Ishikawa (cell line): ENCODE data around the gene NELL1.

ENCODE experiments used
- CEBPB ChIP-seq: IDR thresholded peaks from 2 replicates; pipeline ENCODE4 v1.6.1; 2012
- CREB1 ChIP-seq: IDR thresholded peaks from 2 replicates; pipeline ENCODE4 v1.6.1; 2012; ENCODE audit warnings: low read depth
- EGR1 ChIP-seq: IDR thresholded peaks from 2 replicates; pipeline ENCODE4 v1.6.1; 2012
- EP300 ChIP-seq: IDR thresholded peaks from 2 replicates; pipeline ENCODE4 v1.6.1; 2012; ENCODE audit warnings: borderline replicate concordance
- FOXM1 ChIP-seq: IDR thresholded peaks from 2 replicates; pipeline ENCODE4 v1.6.1; 2012; ENCODE audit warnings: low read depth, borderline replicate concordance
- NFIC ChIP-seq: IDR thresholded peaks from 2 replicates; pipeline ENCODE4 v1.6.1; 2012
- RAD21 ChIP-seq: IDR thresholded peaks from 2 replicates; pipeline ENCODE4 v1.6.1; 2012; ENCODE audit warnings: low read depth
- TAF1 ChIP-seq: IDR thresholded peaks from 2 replicates; pipeline ENCODE4 v1.6.1; 2012; ENCODE audit warnings: low read depth, mild to moderate bottlenecking
- TEAD4 ChIP-seq: IDR thresholded peaks from 2 replicates; pipeline ENCODE4 v1.6.1; 2012
- ZBTB7A ChIP-seq: IDR thresholded peaks from 2 replicates; pipeline ENCODE4 v1.6.1; 2012; ENCODE audit warnings: low read depth
- TF ChIP-seq, protein P1 (sequence below): IDR thresholded peaks from 2 replicates; pipeline ENCODE4 v1.6.1; 2012; ENCODE audit warnings: low read depth, mild to moderate bottlenecking
- TF ChIP-seq, protein P2 (sequence below): IDR thresholded peaks from 2 replicates; pipeline ENCODE4 v1.6.1; 2012
- TF ChIP-seq, protein P3 (sequence below): IDR thresholded peaks from 2 replicates; pipeline ENCODE4 v1.6.1; 2012

DNA sequence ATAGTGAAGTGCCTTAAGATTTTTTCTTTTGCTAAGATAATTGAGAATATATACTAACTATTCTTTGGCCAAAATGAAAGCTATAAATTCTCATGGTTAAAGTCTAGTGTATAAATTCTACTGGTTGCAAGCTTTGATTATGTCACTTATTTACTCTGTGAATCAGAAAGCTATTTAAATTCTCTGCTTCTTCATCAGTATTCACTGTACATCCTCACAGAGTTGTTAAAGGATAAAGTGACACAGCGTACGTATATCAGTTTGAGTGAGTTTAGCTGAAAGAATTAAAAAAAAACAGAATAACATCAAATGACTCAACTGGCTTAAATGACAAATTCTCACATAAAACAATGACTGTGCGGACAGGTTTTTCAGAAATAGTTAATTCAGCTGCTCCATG lies 453.1 kb downstream of the NELL1 start:
- TF ChIP-seq, protein P1, sequence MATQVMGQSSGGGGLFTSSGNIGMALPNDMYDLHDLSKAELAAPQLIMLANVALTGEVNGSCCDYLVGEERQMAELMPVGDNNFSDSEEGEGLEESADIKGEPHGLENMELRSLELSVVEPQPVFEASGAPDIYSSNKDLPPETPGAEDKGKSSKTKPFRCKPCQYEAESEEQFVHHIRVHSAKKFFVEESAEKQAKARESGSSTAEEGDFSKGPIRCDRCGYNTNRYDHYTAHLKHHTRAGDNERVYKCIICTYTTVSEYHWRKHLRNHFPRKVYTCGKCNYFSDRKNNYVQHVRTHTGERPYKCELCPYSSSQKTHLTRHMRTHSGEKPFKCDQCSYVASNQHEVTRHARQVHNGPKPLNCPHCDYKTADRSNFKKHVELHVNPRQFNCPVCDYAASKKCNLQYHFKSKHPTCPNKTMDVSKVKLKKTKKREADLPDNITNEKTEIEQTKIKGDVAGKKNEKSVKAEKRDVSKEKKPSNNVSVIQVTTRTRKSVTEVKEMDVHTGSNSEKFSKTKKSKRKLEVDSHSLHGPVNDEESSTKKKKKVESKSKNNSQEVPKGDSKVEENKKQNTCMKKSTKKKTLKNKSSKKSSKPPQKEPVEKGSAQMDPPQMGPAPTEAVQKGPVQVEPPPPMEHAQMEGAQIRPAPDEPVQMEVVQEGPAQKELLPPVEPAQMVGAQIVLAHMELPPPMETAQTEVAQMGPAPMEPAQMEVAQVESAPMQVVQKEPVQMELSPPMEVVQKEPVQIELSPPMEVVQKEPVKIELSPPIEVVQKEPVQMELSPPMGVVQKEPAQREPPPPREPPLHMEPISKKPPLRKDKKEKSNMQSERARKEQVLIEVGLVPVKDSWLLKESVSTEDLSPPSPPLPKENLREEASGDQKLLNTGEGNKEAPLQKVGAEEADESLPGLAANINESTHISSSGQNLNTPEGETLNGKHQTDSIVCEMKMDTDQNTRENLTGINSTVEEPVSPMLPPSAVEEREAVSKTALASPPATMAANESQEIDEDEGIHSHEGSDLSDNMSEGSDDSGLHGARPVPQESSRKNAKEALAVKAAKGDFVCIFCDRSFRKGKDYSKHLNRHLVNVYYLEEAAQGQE, result no peak
- TF ChIP-seq, protein P2, sequence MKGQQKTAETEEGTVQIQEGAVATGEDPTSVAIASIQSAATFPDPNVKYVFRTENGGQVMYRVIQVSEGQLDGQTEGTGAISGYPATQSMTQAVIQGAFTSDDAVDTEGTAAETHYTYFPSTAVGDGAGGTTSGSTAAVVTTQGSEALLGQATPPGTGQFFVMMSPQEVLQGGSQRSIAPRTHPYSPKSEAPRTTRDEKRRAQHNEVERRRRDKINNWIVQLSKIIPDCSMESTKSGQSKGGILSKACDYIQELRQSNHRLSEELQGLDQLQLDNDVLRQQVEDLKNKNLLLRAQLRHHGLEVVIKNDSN, result no peak
- no peak for TF ChIP-seq CEBPB
- no peak for TF ChIP-seq CREB1
- TF ChIP-seq NFIC, result no peak
- no peak for TF ChIP-seq FOXM1
- no peak for TF ChIP-seq EP300
- no peak for TF ChIP-seq RAD21
- TF ChIP-seq TEAD4, result no peak
- no peak for TF ChIP-seq ZBTB7A
- TF ChIP-seq TAF1, result no peak
- TF ChIP-seq EGR1, result no peak
- TF ChIP-seq, protein P3, sequence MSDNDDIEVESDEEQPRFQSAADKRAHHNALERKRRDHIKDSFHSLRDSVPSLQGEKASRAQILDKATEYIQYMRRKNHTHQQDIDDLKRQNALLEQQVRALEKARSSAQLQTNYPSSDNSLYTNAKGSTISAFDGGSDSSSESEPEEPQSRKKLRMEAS, result no peak
